ELR (cell line): ENCODE results near the gene IL4R.
A peak's percentile ranks its signal among the peaks of the same experiment; 100 is the strongest.
"Not testable (repeated sequence)": the region's sequence is repeated elsewhere in the genome, so short reads cannot be mapped to it uniquely, and the experiment has no call there.

Experiments
- DNase-seq: peaks from one replicate; pipeline ENCODE4 v3.0.0-alpha.2; 2015; ENCODE audit warnings: low read depth

IL4R gene

DNA sequence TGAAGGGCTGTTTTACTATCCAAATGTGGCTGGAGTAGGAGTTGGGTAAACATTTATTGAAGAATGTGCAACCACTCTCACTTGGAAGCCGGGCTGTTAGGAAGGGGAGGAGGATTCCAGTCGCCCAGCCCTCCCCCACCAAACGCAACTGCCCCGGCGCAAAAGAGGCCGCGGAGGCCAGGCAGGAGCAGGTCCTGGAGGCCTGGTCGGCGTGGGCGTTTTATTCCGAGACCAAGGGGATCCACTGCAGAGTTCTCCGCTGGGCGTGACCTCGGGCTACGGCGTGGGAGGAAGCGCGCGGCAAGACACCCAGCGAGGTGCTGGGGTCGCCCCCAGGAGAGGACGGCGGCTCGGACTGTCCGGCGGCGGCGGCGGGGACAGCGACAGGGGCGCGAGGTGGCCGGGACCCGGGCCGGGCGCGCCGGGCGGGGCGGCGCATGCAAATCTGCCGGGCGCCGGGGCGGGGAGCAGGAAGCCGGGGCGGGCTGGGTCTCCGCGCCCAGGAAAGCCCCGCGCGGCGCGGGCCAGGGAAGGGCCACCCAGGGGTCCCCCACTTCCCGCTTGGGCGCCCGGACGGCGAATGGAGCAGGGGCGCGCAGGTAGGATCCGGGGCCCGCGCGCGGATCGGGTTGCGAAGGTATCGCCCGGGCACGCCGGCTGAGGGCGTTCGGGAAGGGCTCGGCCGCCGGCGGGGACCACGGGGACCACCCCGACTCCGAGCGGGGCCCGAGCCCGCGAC, at the start of gene IL4R:
Gene IL4R, plus strand, starts transcription at position 553 of the 739 bp plus-strand sequence. CDS start 26,230 bp downstream, outside the sequence.
- DNase-seq, result peak; percentile 76

DNA sequence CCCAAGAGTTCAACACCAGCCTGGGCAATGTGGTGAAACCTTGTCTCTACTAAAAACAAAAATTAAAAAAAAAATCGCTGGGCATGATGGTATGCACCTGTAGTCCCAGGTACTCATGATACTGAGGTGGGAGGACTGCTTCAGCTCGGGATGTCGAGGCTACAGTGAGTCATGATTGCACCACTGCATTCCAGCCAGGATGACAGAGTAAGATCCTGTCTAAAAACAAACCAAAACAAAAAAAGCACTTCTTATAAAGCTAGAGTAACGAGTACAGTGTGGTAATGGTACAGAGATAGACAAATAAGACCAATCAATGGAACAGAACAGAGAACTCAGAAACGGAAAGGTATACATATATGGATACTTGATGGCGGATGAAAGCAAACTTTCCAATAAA, 49.6 kb upstream of the IL4R start:
- peak; percentile 82 for DNase-seq

DNA sequence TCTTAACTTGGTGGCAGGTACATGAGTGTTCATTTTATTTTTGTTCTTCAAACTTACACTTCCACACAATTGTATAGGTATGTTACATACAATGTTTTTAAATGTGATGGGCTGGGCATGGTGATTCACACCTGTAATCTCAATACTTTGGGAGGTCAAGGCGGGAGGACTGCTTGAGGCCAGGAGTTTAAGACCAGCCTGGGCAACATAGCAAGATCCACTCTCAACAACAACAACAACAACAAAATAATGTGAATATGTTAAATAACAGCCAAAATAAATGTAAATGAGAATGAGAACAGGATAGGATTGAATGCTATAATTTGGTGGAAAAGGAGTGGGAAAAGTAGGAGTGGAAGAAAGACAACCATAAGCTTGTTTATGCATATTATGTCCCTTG, 47.8 kb upstream of the IL4R start:
- no peak for DNase-seq

DNA sequence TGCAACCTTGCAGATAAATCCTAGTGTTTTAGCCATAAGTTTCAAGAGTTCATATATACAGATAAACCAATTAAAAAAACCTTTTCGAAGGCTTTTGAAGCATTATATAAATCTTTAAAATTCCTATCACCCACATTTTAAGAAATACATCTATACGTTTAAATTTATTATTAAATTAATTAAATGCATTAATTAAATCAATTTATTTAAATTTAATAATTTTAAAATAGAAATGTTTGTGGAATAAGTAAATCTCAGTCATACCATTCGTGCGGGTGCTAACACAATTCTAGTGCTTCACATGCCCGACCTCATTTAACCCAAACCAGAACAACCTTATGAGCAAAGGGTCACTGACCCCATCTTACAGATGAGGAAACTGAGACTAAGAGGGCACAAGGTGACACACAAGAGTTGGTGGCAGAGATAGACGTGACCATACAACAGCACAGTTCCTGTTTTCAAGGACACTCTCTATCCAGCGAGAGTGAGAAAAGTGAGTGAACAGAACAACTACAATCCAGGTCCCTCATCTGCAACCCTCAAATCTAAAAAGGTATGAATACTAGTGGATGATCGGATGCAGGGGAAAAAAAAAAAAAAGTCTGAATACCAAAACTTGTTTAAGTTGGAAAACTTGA, 46.6 kb upstream of the IL4R start:
- DNase-seq, result no peak

DNA sequence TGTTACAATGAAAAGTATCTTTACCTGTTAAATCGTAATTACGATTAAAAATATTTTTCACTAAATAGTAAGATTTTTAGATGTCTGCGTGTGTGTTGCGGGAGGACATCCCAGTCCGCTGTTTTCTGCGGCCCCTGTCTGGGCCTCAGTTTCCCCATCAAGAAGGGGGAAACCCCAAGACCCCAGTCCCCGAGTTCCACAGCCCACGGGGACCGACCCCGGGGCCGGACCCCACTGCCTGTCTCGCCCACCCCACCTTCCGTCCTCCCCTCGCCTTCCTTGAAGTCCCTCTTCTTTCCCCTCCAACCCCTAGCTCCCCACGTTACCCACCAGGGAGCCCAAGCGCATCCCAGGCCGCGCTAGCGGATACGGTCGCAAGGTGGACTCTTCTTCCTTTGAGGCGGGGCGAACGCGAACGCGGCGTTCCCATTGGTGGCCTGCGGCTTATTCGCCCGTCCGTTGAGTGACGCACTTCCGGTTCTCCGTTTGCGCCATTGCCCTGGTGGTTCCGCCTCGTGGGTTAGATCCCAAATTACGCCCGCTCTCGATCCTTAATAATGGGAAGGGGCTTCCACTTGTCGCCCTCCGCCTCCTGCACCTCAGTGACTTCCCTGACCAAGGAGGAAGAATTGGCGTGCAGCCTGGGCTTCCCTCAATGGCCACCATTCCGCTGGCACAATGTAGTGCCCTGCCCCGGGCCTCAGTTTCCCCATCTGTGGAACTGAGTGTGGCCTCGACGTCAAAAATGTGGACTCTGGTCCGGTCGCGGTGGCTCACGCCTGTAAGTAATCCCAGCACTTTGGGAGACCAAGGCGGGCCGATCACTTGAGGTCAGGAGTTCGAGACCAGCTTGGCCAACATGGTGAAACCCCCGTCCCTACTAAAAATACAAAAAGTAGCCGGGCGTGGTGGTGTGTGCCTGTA, 45.1 kb upstream of the IL4R start, which contains the start of gene NSMCE1:
Gene NSMCE1, minus strand, starts transcription at position 397 of the 924 bp plus-strand sequence. CDS start 11,202 bp downstream, outside the sequence.
- DNase-seq, result peak; percentile 97

DNA sequence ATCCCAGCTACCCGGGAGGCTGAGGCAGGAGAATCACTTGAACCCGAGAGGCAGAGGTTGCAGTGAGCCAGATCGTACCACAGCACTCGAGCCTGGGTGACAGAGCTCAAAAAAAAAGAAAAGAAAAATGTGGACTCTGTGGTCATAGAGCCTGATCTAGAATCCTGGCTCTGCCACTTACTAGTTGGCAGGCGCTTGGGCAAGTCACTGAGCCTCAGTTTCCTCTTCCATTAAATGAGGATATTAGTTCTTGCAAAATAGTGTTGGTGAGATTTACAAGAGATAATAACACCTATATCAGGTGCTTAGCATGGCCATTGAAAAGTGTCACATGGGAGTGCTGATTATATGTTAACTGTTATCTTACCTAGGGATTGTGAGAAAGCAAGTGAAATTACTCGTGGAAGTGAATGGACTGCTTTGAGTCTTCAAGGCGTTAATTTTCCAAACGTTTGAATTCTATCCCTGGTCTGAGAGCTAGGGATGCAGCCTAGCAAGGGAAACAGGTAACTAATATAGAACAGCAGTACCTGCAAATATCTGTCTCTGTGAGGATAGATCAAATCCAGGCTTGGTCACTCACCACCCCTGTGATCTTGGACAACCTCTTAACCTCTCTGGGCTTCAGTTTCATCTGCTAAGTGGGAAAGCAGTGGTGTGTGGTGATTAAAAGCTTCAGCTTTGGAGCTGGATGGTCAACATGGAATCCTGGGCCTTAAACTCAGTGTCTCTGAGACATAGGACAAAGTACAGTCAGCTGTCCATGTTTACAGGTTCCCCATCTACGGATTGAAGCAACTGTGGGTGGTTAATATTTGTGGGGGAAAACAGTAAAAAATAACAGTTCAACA, 44.2 kb upstream of the IL4R start:
- no peak for DNase-seq

DNA sequence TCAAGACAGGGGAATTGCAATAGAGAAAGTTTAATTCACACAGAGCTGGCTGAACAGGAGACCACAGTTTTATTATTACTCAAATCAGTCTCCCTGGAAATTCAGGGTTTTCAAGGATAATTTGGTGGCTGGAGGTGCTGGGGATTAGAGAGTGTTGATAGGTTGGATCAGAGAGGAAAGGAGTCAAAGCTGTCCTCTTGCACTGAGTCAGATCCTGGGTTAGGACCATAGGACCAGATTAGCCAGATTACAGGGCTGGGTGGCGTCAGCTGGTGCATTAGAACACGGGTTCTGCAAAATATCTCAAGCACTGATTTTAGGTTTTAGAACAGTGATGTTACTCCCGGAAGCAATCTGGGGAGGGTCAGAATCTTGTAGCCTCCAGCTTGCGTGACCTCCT, 43.4 kb upstream of the IL4R start:
- no peak for DNase-seq

DNA sequence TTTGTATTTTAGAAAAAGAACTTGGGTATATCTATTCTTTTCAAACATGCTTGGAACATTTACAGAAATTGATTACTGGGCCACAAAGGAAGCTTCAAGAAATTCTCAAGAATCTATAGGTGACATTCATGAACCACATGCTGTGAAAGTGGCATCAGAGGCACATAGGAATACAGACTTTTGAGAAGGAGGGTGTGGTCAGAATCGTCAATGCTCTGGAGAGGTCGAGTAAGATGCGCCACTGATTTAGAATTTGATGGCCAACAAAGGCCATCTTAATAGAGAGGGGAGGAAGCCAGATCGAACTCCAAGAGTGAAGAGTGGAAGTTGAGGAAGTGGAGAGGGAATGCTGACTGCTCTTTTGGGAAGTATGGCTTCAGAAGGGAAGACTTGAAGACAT, 41.7 kb upstream of the IL4R start:
- DNase-seq, result no peak

DNA sequence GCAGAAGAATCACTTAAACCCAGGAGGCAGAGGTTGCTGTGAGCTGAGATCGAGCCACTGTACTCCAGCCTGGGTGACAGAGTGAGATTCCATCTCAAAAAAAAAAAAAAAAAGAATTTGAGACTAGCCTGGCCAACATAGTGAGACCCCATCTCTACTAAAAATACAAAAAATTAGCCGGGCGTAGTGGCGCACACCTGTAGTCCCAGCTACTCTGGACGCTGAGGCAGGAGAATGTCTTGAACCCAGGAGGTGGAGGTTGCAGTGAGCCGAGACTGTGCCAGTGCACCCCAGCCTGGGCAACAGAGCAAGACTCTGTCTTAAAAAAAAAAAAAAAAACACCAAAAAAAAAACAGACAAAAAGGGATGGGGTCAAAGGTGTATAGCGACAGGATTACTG, 41.1 kb upstream of the IL4R start:
- not testable (repeated sequence) for DNase-seq

DNA sequence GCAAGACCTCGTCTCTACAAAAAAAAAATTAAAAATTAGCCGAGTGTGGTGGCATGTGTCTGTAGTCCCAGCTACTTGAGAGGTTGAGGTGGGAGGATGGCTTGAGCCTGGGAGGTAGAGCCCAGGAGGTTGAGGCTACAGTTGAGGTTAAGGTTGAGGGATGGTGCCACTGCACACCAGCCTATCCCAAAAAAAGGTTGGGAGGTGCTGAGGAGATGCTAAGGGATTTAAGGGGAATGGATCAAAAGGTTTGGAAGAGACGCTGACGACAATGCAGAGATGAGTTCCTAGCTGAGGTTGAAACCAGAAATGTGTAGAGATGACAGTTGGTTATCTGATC, 40.5 kb upstream of the IL4R start:
- DNase-seq, result no peak

DNA sequence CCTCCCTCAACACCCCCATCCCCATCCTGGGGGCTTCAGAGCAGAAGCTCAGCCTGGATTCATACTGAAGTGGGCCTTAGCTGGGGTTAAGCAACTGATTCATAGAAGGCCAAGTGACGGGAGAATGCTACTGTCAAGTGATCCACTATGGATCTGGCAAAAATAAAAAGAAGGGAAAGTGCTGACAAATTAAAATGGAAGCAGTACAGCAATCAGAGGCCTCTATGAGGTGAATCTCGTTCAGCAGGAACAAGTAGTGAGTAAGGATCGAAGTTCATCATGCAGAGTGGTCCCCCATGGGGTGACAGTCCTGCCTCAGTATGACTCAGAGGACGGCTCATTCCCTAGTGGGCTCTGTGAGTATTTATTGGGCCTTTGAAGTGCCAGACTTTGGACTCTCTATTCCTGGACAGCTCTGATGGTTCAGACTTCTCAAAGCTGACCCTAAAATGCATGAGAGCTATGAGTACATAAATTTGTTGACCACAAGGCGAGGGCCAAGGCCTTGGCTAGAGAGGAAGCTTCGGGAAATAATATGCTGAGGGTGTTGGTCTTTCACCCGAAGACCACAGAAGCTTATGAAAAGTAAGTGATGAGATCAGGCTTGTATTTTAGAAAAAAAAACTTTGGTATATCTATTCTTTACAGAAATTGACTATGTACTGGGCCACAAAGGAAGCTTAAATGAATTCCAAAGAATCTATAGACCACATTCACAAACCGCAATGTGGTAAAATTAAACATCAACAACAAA, 39.9 kb upstream of the IL4R start:
- peak; percentile 83 for DNase-seq

DNA sequence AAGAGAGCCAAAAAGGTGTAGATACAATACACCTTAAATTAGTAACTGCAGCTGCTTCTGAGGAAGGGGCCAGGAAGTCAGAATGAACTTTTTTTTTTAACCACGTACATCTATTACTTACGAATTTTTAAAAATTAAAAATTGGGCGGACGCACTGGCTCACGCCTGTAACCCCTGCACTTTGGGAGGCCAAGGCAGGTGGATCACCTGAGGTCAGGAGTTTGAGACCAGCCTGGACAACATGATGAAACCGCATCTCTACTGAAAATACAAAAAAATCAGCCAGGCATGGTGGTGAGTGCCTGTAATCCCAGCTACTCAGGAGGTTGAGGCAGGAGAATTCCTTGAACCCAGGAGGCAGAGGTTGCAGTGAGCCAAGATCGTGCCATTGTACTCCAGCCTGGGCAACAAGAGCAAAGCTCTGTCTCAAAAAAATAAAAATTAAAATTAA, 39.3 kb upstream of the IL4R start:
- DNase-seq, result not testable (repeated sequence)

DNA sequence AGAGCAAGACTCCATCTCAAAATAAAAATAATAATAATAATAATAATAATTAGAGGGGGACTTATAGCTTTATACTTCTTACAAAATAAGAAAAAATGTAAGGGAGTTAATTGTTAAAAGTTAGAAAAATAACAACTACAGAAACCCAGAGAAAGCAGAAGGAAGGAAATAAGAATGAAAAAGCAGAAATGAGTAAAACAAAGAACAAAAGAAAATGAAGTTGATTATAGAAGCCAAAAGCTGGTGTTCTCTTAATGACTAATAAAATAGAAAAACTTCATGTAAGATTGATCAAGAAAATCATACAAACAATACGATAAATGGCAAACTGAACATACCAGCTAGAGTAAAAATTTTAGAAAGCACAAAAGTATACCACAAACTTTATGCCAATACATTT, 38.4 kb upstream of the IL4R start:
- no peak for DNase-seq

DNA sequence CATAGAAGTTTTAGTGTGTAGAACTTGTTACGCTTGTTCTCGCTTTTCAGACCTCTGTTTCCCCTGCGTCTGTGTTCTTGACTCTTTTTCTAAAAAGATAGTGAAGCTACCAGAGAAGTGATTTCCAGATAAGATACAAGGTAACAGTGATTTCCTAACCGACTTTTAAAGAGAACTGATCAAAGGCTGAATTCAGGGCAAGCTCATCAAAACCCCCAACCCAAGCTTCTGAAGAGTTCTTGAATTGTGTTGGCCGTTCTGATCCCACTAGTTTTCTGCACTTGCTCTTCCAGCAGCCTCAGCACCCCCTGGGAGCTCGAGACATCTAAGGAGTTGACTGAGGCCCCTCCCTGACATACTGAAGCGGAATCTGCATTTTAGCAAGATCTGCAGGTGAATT, 32.5 kb upstream of the IL4R start:
- DNase-seq, result no peak

DNA sequence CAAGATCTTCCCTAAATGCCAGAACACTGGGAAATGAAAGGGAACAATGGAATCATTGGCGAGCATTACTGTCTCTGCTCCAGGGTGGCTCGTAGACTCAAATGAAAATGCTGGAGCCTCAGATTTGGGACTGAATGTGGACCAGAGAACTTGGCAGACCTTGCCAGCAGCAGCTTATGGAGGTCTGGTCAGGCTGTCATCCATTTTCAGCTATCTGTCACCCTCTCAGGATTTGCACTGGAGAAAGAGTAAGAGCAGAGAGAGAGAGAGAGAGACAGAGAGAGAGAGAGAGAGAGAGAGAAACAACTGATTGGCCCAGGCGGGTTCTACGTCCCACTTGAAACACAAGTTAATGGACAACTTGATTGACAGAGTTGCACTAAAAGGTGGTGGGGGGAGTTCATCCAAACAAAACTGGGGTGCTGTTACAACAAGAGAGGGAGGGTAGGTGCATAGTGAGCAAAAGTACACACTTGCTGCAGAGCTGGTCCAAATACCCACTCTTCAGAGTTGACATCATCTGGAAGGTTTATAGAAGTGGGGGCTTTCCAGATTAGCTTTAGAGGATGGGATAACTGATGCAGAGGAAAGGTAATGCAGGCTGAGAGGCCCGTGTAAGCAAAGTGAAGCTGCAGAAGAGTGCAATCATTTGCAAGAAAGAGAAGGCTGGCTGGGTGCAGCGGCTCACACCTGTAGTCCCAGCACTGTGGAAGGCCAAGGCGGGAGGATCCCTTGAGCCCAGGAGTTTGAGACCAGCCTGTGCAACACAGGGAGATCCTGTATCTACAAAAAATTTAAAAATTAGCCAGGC, 28.7 kb upstream of the IL4R start:
- DNase-seq, result no peak

DNA sequence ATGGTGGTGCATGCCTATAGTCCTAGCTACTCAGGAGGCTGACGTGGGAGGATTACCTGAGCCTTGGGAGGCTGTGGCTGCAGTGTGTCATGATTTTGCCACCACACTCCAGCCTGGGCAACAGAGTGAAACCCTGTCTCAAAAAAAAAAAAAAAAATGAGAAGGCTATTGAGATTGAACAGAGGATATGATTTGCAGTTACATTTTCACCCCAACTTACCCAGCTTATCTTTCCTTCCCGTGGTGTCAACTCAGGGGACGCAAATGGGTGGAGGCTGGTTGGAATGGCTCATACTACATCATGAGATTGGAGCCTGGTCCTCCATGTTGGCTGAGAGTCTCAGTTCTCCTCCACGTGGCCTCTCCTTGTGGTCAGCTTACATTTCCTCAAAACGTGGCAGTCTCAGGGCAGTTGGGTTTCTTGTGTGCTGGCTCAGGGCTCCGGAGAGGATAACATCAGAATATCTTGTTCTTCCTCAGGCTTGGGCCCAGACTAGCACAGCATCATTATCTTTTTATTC, 28.0 kb upstream of the IL4R start:
- DNase-seq, result no peak

DNA sequence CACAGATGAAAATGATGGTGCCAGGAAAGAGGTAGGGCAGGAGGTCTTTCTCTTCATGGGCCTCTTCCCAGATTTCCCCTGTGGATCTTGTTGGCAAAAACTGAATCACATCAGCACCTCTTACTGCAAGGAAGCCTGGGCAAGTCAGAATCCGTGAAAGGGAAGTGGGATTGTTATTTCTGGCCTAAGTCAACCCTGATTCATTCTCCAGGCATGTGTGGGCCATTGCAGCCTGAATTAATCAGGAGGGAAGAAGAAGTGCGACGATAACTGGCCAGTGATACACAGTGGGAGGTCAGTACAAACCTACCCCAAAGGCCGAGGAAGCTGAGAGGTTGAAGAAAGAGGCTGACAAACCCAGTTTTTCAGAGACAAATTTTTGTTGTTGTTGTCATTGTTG, 27.3 kb upstream of the IL4R start:
- peak; percentile 95 for DNase-seq

DNA sequence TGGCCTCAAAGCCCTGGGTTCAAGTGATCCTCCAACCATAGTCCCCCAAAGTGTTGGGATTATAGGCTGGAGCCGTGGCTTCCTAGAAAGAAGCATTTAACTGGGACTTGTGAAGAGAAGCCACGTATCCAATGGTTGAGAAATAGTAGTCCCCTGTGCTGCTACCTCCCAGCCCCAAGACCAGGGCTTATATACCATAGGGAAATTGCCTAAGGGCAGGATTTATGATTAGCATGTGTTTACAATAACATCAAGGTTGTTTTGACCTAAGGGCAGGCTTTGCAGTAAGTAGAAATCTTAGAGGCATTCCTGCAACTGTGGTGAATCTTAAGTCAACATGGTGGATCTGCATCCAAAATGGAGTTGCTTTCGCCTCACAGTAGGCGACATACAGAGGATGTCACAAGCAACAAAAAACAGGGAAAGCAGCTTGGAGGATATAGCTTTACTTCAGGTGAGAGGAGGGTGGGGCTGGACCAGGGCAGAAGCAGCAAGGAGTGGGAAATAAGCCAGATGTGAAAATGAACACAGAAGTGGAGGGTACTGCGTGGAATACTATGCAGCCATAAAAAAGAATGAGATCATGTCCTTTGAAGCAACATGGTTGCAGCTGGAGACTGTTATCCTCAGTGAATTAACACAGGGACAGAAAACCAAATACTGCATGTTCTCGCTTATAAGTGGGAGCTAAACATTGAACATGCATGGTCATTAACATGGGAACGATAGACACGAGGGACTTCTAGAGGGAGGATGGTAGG, 26.5 kb upstream of the IL4R start:
- peak; percentile 46 for DNase-seq

DNA sequence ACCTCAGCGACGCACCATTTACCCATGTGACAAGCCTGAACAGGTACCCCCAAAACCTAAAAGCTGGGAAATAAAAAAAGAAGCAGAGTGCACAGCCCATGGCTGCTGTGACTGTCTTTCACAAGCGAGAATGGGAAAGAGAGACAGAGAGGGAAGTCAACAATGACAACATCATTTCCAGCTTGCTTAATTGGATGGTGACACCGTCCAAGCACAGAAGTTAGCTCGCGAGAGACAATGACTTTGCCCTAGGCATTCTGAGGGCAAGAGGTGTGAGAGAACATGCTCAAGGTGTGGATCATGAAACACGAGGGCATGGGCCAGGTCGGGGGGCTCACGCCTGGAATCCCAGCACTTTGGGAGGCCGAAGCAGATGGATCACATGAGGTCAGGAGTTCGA, 25.9 kb upstream of the IL4R start:
- no peak for DNase-seq
